Activated CD8-positive, alpha-beta memory T cell treated with anti-CD3 and anti-CD28 coated beads for 48 hours (primary cell): ENCODE measurements around the gene GUCY1A1.

Experiments
- DNase-seq, 3 experiments: peaks; one replicate each; pipeline ENCODE4 v3.0.0-alpha.2; 2020; ENCODE audit warnings: low read depth in 2 of 3, low spot score in 2 of 3

GUCY1A1 gene

DNA sequence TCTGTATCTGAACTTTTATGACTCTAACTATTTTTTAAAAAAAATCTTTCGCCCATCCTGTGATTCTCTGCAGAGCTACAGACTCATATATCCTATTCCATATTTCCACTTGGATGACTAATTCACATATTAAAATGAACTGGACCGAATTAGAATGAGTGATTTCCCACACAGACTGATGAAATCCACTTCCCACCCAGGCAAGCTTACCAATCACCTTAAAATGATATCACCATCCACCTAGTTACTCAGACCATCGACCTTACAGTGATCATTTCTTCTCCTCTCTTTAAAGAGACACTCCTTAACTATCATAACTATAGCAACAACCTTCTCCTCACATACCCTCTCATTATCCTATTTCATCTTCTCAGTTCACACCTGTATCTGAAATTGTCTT lies 58.1 kb downstream of the GUCY1A1 start:
- no peak for DNase-seq

DNA sequence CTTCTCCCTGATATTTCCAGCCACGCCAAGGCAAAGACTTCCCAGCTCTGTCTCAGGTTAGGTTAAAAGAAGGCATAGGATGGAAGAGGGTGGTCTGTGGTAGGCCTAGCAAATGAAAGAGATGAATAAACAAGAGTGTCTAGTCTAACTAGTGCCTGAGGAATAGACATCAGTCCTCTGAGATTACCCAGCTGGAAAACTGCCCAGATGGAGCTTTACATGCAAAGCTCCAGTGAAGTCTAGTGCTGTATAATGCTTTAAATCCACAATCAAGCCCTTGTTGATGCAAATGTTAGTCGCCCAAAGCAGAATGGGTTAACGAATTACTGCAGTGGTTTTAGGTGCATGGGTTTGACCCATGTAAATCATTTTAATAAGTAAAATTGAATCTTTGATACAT lies 67.4 kb downstream of the GUCY1A1 start:
- no peak for DNase-seq

DNA sequence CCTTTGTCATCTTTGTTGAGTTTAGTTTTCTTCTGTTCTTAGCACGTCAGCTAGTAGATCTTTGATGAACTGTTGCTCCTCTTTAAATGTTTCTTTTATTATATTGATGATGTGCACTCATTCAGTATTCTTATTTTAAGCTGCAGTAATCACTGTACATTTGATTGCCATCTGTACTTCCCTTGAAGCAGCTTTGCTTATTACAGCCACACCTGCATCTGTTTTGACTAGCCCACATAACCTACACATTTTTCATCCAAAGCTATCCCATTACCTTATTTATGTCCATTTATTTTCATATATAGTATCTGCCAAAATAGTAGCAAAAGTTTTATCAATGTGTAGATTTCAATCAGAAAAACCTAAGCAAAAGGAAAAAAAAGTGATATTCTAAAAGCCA lies 68.3 kb downstream of the GUCY1A1 start:
- DNase-seq = no peak

DNA sequence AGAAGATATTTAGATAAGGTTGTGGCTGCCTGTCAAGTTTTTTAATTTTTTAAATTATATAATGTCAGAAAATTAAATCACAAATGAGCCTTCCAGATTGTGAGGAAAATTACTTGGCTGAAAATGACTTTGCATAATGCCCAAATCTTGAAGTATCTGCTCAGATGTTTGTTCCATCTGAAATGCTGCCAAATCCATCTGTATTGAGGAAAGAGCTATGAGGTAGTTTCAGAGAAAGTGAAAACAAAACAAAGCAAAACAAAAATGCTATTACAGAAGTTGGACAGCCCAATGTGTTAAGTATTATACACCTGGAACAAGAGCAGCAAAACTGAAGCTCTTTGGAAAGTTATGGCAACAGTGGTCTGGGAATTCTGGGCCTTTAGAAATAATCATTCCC lies 68.8 kb downstream of the GUCY1A1 start:
- DNase-seq = no peak

DNA sequence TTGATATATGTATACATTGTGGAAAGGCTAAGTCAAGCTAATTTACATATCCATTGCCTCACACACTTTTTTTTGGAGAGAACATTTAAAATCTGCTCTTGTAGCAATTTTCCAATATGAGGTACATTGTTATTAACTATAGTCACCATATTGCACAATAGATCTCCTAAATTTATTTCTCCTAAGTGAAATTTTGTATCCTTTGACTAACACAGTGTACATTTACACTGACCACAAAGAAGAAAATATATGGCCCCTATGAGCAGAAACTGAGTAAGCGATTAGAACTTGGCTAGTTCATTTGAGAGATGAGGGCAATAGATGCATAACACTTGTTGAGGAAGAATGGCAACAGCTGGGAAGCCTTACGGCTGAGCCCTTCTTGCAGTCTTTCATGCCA lies 71.9 kb downstream of the GUCY1A1 start:
- DNase-seq = no peak

DNA sequence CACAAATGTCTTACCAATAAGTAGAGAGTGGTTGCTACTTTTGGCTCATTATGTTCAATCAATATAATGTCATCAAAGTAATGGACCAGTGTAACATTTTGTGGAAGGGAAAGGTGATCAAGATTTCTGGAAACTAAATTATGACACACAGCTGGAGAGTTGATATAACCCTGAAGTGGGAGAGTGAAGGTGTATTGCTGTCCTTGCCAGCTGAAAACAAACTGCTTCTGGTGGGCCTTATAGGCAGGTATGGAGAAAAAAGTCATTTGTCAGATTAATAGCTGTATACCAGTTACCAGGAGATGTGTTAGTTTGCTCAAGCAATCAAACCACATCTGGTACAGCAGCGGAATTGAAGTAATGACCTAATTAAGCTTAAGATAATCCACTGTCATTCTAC lies 74.9 kb downstream of the GUCY1A1 start:
- no peak for DNase-seq

DNA sequence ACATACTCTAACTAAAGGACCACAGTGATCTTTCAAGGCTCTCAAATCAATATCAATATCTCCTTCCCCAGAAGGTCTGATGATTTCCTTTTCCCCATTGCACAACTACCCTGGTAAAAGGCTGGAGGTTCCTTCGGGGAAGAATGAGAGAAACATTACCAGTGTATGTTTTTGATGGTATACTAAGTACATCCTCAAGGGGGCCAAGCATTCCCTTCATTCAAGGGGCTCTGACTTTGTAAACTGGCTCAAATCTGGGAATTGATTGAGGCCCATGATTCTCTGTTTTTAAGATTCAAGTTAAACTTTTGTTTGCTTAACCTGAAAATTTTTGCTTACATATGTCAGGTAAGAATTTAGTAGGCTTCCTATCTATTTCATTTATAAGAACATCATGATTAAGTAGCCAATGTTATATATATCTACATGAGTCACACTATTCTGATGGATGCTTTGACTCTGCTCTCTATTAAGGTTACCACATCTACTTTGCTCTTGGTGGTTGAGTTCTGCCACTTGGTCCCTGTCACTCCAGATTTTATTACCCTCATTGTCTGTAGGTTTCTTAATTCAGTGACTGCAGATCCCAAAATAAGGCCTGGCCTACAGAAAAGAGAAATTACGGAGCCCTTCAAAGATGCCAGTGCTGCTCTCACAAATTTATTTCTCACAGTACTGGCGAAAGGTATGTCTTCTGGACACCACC lies 75.8 kb downstream of the GUCY1A1 start:
- DNase-seq = no peak

DNA sequence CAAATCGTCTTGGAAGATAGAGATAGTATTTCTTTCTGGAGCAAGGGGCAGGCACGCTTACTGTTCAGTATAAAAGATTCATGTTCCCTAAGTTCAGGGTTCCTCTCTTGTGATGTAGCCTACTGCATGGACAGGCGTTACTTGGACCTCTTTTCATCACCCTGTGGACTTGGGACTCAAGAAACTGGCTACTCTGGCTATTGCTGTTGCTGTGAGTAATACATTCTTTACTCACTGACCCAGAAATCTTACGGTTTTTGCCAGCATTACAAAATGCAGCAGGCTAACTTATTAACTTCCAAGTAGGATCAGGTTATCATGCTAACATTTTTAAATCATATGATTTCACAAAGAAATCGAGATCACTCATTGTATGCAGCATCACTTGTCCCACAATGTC lies 79.3 kb downstream of the GUCY1A1 start:
- DNase-seq = no peak

DNA sequence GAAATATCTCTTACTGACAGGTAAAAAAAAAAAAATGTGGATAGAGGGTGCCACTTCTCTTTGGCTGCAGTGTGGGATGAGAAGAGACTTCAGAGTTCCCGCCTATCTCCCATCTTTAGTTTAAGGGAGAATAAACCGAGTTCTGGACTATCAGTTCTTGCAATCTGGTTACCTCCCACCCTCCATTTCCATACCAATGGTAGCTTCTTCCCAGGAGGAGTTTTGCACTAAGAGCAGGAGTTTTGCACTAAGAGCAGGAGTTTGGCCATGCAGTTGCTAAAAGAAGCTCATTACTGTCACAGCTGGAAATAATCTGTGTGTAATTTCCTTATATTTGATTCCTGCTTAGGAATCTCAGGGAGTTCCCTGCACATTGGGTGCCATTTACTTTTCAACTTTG lies 81.4 kb downstream of the GUCY1A1 start:
- DNase-seq = no peak

DNA sequence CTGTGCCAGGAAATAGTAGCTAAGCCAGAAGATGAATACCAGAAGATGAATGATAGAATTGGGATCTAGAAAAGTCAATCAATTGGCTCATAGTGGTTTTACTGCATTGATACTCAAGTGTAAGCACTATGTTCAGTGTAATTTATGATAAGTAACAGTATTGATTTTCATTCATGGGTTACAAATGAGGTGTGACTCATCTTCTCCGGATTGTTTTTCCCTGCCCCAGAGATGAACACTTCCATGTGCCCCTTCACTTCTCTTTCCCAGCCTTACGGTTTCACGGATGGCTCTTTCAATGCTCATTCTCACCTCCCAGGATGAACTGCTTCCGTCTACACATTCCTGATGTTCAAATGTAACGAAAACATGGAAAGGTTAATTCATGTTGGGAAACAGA lies 82.4 kb downstream of the GUCY1A1 start:
- no peak for DNase-seq

DNA sequence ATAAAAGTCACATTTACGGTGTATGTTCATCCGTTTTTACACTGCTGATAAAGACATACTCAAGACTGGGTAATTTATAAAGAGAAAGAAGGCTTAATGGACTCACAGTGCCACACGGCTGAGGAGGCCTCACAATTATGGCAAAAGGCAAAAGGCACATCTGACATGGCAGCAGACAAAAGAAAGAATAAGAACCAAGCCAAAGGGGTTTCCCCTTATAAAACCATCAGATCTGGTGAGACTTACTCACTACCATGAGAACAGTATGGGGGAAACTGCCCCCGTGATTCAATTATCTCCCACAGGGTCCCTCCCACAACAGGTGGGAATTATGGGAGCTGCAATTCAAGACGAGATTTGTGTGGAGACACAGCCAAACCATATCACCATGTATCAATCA lies 84.9 kb downstream of the GUCY1A1 start:
- no peak for DNase-seq

DNA sequence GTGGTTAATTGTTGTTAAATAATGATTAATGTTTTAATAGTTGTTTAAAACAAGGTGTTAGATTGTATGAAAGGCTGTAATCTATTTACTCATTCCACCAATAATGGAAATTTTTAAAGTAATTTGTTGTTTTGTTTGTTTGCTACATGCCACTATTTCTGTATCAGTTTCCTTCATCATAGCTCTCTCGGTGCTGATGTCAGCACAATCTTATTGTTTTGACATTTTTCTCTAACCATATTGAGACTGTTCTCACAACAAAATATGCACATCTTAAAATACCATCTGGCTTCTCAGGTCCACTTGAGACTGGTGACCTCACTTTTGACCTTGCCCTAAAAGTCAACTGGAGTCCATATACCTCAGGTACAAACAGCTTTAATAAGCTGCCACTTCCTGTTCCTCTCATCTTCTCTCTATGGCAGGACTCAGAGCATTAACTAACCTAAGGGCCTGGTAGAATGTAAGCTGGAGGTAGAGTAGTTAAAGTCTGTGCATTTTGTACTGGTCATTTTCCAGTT lies 91.2 kb downstream of the GUCY1A1 start:
- no peak for DNase-seq

DNA sequence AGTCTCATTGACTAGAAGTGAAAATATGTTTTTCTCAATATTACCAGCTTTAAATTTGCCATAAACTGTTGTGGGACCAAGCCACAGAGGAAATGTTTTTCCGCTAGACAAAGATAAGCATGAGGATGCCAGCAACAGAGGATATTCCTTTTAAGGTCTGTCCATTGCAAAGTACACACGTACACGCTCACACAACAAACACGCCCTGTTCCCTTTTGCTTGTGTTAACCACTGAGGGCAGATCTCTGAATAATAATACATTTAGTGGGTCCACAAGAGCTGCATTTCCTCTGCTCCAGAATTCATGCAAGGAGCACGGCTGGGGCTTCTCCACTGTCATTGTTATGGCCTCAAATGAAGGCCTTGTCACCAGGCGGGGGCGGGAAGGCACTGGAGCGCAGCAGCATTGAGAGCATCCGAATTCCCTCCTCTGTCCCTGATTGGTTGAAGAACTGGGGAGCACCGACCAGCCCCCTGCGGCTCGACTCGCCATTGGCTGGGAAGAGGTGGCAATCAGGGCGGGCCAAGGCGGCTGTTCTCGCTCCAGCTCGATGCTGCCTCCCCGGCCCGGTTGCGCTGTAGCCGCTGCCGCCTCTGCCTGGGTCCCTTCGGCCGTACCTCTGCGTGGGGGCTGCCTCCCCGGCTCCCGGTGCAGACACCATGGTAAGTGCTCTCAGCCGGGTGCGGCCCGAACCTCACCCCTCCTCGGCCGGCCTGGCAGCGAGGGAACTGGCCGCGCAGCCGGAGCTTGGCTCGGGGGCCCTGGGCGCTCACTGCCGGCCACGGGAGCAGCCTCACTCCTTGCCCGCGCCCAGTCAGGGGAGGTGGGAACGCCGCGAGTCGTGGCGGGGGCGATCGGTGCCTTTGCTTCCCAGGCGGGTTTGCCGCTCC lies 92.1 kb downstream of the GUCY1A1 start, which contains the start of gene GUCY1B1:
Gene GUCY1B1 (plus strand): TSS at position 541 of the 891 bp plus-strand sequence. CDS start 120 bp downstream, at position 661.
- DNase-seq = peak; percentile 16 to 47 (median 29)

DNA sequence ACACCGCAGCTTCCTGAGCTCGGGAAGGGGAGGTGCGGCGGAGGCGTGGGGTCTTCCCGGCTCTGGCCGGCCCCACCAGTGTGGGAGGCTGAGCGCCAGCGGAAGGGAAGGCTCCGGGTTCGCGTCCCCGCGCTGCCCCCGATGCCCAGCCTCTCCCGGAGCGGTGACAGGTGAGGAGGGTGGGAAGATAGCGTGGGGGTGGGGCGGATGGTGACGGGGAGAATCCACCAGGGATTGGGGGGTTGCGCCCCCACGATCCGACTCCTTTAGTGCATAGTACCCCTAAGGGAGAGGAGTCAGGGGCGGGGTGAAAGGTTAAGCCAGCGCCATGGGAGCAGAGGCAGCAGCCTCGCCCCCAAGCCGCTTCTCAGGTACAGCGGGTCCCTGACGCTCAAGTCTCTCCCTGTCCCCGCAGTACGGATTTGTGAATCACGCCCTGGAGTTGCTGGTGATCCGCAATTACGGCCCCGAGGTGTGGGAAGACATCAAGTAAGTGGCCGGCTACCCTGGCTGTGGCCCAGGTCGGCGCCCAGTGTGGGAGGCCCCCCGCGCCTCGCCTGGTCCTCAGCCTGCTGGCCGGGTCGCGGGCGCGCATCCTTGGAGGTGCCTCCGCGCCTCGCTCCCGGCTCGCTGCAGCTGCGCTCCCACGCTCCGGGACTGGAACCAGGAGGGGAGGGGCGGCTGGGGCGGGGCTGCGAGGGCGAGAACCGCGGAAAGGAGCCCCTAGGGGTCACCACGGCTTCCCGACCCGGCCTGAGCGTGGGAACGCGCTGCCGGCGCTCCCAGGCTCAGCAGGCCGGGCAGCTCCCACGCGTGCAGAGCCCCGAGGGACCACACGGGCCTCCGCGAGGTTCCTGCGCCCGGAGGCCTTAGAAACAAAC lies 93.0 kb downstream of the GUCY1A1 start:
- peak in 1 of 3 experiments; percentile 1 for DNase-seq

DNA sequence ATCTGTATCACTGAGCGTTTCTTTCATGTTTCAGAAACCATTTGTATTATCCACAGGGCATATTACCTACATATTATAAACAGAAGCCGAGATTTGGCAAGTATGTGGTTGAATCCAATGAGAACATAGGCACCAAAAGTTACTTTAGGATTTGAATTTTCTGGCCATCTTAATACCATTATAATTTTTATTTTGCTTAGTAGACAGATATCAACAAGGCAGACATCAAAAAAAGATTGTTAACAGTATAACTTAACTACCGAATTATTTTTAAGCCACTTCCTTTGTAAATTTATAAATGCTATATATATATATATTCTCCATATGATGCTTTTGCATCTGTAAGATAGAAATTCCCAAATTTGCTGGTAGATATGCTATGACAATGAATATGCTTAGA lies 94.4 kb downstream of the GUCY1A1 start:
- no peak for DNase-seq

DNA sequence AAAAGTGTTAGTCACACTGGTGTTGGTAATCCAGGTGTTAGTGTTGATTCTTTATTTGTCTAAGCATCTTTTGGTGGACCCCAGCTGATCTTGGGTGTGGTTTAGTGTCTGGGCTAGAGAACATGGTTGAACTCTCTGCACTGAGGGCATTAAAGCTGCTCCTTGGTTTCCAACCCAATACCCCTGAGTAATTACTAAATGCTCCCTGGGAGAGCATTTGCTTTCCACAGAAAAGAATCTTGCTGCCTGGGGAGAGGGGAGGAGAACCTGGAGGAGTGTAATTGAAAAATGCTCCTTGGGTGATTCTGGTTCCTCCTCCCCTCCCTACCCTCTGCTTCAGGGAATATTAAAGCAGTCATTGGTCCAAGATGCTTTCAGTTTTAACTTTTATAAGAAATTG lies 95.3 kb downstream of the GUCY1A1 start:
- no peak for DNase-seq

DNA sequence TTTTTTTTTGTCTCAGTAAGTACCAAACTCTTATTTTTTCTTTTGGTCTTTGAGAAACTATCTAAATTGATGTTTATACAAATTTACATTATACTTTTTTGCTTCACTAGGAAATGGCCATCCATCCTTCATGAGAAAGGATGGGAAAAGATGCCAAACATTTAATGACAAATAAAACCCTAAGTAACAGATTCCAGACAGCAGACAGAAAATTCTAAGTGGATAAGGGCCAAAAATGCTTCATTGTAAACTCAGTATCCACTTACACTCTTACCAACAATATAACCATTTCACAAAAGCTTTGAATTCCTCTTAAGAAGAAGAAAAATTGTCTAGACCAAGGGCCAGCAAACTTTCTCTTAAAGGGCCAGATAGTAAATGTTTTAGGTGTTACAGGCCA lies 95.7 kb downstream of the GUCY1A1 start:
- no peak for DNase-seq

DNA sequence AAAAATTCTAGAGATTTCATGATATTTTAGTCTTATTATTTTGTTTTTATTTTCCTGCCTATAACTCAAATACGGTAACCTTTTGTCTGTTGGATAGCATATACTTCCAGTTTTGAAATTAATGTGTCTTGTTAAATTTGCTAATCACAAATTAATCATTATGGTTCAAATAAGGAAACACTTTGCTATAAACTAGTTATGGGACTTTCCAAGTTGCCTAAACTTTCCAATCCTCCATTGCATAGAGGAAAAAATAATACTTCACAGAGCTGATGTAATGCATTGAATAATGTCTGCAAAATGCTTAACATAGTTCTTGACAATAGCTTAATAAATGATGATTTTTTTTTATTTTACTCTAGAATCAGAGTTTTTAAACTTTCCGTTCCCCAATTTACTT lies 96.9 kb downstream of the GUCY1A1 start:
- no peak for DNase-seq

DNA sequence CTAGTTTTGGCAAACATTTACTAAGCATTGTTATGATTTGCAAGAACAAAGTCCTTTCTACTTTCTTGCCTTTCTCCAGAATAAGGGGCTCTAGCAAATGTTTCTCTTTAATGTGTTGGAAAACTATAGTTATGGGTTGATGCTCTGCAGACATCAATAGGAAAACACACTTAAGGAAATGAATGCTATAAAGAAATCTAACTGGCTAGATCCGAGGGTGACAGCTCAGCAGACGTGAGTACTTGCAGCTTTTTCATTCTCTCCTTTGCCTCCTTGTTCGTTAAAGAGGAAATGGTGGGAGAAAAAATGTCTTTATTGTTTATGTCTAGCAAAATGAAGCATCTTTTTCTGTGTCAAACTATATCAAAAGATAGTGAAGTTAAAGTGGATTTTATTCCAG lies 98.5 kb downstream of the GUCY1A1 start:
- DNase-seq = no peak

DNA sequence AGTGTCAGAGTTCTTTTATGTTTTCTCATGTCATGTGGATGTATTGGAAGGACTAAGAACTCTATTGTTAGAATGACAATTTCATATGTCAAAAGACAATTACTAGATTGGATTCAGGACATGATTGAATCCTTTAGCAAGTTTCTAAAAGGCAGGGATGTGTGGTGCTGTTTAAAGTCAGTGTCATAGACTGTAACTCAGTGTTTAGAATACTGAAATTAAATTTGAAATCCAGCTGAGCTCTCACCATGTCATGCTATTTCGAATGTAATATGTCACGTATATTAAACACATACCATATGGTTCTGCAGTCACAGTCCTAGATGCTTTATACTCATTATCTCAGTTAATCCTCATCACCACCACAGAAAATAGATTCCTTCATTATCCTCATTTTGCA lies 100.0 kb downstream of the GUCY1A1 start:
- no peak for DNase-seq

DNA sequence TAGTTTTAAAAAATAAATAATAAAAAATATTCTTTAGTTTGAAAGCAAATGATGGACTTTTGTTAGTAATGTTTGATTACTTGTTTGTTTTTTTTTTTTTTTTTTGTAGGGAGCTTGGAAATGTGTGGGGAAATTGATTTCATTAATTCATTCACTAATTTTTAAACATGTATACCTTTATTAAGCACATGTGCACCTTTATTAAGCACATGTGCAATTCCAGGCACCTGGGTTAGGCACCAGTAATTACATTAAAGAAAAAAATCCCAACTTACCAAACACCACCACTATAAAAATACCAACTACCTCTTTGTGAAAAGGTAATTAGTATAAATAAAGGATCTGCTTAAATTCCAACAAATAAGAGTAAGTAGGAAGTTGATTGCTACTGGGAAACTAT lies 101.7 kb downstream of the GUCY1A1 start:
- no peak for DNase-seq
